ENCODE results near the gene DPF3. TPM values are rescaled to one million over a fixed set of nuclear protein-coding genes. Genes with fewer than 3 reads are reported as not detected.

DPF3 gene
- total and polyA plus RNA-seq, 8 donors: 1.4 to 3.6 (median 1.9) TPM

DNA sequence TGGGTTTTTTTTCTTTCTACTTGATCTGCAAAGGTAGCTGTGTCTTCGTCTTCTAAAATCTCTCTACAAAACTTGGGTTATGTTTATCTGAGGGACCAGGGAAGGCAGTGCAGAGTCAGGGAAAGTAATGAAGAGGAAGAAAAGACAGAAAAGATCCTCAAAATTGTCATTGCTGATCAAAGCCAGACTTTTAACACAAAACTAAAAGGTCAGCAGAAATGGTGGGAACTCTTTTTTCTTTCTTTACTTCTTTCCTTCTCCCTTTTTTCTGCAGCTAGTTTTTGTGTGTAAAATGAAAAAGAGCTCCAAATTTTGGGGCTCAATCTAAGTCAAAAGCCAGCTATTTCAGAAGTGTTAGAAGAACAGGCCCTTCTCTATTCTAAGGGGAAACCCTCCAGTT is 11.9 kb downstream of the DPF3 start:
- Histone ChIP-seq H3K9me3 (no peaks in the 10 kb centered on the region), H3K36me3 (no peaks in the 10 kb centered on the region), H3K27me3 (no peaks in the 10 kb centered on the region), H3K27ac (no peak overlapping the region), H3K4me1 (no peaks in the 10 kb centered on the region), H3K4me3 (no peak overlapping the region)
- DNase-seq (no peak), ATAC-seq (no peak)
- TF ChIP-seq, protein P1, sequence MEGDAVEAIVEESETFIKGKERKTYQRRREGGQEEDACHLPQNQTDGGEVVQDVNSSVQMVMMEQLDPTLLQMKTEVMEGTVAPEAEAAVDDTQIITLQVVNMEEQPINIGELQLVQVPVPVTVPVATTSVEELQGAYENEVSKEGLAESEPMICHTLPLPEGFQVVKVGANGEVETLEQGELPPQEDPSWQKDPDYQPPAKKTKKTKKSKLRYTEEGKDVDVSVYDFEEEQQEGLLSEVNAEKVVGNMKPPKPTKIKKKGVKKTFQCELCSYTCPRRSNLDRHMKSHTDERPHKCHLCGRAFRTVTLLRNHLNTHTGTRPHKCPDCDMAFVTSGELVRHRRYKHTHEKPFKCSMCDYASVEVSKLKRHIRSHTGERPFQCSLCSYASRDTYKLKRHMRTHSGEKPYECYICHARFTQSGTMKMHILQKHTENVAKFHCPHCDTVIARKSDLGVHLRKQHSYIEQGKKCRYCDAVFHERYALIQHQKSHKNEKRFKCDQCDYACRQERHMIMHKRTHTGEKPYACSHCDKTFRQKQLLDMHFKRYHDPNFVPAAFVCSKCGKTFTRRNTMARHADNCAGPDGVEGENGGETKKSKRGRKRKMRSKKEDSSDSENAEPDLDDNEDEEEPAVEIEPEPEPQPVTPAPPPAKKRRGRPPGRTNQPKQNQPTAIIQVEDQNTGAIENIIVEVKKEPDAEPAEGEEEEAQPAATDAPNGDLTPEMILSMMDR (IDR thresholded peaks at IDR 0.05): no peak
- intact Hi-C loops (cut with DNase I): no loop called here

DNA sequence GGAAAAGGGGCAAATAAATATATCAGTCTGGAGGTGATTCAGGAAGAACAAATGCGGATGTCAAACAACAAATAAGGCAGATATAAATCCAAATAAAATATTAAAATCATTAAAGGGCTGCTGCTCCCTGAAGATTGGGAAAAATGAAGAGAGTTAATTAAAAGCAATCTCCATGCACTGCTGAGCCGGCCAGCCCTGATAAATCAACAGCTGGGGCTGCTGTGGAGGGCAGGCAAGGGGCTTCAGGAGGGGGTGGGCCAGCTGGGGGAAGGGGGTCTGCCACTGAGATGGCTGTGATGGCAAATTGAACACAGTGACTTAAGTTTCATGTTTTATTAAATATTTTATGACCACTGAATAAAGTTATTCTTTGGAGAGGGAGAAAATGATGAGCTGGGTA is 12.4 kb downstream of the DPF3 start:
- ATAC-seq (no peak), DNase-seq (no peak)
- TF ChIP-seq, protein P1 (IDR thresholded peaks at IDR 0.05): no peak
- H3K4me1 ChIP-seq: no peaks in the 10 kb centered on the region
- no peaks in the 10 kb centered on the region for H3K9me3 ChIP-seq
- H3K36me3 ChIP-seq: no peaks in the 10 kb centered on the region
- intact Hi-C loops (cut with DNase I): no loop called here
- H3K4me3 ChIP-seq: no peak overlapping the region
- H3K27ac ChIP-seq: no peak overlapping the region
- no peaks in the 10 kb centered on the region for H3K27me3 ChIP-seq

GRCh38 chr14:72880820-72881219 is 13.1 kb downstream of the DPF3 start:
- DNase-seq: no peak
- Histone ChIP-seq H3K9me3 (no peaks in the 10 kb centered on the region), H3K27me3 (no peaks in the 10 kb centered on the region), H3K4me1 (no peaks in the 10 kb centered on the region), H3K36me3 (no peaks in the 10 kb centered on the region), H3K4me3 (no peak overlapping the region), H3K27ac (no peak overlapping the region)
- TF ChIP-seq, protein P1 (IDR thresholded peaks at IDR 0.05): no peak
- no peak for ATAC-seq
- intact Hi-C loops (cut with DNase I): no loop called here

- H3K4me1 ChIP-seq: no peaks in the 10 kb centered on the region
- H3K36me3 ChIP-seq: no peaks in the 10 kb centered on the region
- no peaks in the 10 kb centered on the region for H3K9me3 ChIP-seq
- TF ChIP-seq, protein P1 (IDR thresholded peaks at IDR 0.05): no peak
- H3K4me3 ChIP-seq: no peak overlapping the region
- no peaks in the 10 kb centered on the region for H3K27me3 ChIP-seq
- H3K27ac ChIP-seq: no peak overlapping the region
- intact Hi-C loops (cut with DNase I): no loop called here
- DNase-seq (no peak), ATAC-seq (no peak)
Measured at GRCh38 chr14:72880164-72880563, 13.7 kb downstream of the DPF3 start.

DNA sequence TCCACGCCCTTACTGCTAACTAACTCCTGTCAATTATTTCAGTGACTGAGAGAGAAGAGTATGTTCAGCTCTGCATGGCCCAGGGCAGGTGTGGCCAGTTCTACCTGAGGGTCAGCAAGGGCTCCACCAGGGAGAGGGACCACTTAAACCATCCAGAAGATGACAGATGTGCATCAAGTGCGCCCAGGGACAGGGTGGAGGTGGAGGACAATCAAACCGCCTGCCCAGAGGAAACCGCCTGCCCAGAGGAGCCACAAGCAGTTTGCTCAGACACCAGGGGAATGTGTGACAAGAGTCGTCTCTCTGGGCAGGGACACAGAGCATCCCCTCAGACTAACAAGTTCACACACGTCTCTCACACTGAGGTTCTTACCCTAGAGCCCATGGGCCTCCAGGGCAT is 14.5 kb downstream of the DPF3 start:
- Histone ChIP-seq H3K27me3 (no peaks in the 10 kb centered on the region), H3K27ac (no peak overlapping the region), H3K4me1 (no peaks in the 10 kb centered on the region), H3K9me3 (no peaks in the 10 kb centered on the region), H3K36me3 (no peaks in the 10 kb centered on the region), H3K4me3 (no peak overlapping the region)
- ATAC-seq (no peak), DNase-seq (no peak)
- intact Hi-C loops (cut with DNase I): no loop called here
- TF ChIP-seq, protein P1 (IDR thresholded peaks at IDR 0.05): no peak

Data from left lung (tissue), 10 donors.